ENCODE data around the gene ITGA4.
A peak's percentile ranks its signal among the peaks of the same experiment; 100 is the strongest.

ITGA4 gene

DNA sequence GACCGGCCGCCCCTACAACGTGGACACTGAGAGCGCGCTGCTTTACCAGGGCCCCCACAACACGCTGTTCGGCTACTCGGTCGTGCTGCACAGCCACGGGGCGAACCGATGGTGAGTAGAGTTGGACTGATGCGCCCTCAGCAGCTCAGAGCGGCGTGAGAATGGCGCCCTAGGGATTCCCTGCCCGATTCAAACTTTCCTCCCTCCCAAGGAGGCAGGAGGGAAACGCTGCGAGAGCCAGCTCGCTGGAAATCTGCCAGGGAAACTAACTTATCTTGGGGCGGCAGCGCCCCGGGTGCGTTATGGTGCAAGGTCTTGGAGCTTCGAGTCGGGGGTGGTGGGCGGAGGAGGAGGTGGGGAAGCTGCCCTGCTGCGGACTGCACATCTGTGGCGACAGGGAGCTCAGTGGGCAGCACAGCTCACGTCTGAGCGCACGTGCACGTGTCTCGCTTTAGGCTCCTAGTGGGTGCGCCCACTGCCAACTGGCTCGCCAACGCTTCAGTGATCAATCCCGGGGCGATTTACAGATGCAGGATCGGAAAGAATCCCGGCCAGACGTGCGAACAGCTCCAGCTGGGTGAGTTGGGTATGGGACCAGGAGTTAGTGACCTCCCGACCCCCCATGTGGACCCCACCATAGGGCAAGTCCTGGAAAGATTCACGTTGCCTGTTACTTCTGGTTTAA lies 697 bp downstream of the ITGA4 start:
- DNase-seq (ENCODE audit: extremely low read depth in 1 of 2, low read depth in 1 of 2): peak in 1 of 2 donors; percentile 21

DNA sequence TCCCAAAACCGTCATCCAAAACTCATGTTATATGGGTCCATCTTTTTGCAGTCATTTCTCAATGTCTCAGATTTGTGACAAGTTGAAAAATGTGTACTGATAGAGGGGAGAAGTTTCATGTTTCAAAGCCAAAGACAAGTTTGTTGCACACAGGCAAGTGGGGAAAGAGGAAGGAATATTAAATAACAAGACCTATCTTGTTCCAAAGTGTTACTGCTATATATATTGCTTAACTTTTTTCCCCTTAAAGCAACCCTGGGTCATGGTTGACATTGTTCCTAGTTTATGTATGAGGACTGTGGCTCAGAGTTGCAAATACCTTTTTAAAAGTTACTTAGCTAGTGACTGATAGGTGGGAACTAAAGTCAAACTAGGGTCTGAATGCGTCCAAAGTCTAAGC lies 1.7 kb downstream of the ITGA4 start:
- no peak for DNase-seq (ENCODE audit: extremely low read depth in 1 of 2, low read depth in 1 of 2)

DNA sequence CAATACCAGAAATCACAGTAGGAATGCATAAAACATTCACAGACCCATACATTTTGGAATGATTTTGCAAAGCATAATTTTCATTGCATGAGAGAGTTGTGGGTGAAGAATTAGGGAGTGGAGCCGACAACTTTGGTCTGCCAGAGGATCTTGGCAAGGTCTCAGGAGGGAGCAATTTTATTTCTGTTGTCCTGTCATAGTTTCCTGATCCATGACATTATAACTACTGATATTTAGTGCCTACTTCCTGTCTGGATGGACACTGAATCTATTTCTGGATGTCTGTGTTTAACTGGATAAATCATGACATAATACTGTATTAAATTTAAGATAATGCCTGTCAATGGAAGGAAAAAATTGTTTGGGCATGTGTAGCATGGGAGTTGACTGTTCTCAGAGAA lies 2.4 kb downstream of the ITGA4 start:
- DNase-seq (ENCODE audit: extremely low read depth in 1 of 2, low read depth in 1 of 2): no peak

DNA sequence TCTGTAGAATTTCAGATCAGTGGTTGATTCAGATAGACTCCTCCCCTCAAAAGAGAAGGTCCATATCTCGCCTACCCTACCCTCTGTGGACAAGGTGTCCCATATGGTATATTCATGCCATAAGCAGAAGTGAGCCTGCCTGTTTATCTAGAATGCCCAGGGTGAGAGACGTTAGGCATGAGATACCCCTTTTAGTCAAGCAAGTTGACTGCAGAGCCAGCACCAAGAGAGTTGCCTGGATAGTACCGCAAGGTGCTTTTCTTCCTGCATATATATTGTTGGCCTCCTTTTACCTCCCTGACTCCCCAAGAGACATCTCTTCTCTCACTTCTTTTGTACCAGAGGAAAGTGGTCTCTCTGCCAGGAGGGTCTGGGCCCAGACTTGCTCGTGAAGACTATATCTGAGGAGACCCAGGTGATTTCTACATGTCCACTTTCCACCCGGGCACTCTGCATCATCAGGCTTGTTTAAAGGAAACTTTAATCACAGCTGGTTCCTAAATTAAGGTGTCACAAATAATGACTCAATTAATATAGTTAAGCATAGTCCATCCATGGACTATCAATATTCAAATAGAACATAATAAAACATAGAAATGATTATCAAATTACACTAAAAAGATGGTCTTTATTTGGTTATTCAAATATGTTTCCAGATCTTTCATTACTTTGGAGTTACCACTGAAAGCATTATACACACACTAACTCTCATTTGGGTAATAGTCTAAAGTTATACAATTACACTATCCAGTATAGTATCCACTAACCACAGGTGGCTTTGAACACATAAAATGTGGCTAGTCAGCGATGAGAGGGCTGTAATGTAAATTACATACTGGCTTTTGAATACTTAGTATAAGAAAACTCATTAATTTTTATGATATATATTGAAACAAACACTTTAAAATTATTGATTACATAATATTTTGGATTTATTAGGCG lies 4.1 kb downstream of the ITGA4 start:
- no peak for DNase-seq (ENCODE audit: extremely low read depth in 1 of 2, low read depth in 1 of 2)

DNA sequence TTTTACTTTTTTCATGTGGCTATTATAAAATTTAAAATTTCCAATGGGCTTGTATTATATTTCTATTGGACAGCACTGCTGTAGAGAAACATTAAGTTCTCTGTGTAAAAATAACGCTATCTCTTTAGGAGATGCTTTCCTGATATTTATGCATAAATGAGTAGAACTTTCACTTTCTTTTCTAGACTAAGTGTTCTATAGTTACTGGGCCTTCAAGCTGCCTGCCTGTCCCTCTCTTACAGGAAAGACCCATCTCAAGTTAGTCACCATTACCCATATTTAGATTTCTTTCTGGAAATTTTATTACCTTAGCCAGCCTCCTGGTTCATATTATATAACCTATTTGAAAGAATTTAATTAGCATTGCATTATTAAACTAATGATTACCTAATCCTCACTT lies 4.8 kb downstream of the ITGA4 start:
- DNase-seq (ENCODE audit: extremely low read depth in 1 of 2, low read depth in 1 of 2): no peak

DNA sequence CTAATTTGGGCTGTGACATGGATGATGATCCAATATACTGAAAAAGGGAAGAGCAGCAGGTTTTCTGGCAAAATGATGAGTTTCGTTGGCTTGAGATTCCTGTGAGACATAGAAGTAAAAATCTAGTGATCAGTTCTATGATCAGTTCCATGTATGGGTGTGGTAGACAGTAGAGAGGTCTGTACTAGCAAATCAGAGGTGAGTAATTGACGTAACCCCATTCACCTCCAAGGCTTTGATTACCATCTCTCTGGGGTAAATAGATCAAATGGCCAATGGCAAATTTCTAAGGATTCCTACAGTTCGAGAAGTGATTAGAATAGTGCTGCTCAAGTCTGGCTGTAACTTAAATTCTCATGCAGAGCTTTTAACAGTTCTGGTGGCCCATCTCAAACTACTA lies 6.4 kb downstream of the ITGA4 start:
- no peak for DNase-seq (ENCODE audit: extremely low read depth in 1 of 2, low read depth in 1 of 2)

DNA sequence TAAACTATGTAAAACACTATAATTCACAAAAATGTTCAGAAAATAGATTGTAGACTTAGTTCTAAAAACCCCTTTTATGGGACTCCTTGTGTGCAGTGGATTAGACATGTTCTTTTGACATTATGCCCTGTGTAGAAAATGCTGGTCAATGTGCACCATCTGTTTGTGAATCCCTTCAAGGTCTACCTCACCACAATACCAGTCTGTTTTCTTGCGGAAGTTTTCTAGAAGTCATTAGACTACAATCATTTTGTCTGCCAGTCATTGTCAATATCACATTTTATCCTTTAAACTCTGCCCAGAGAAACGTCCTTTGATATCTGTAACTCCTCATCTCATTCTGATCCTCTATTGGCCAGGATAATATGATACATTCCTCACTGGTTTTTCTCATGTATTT lies 7.8 kb downstream of the ITGA4 start:
- DNase-seq (ENCODE audit: extremely low read depth in 1 of 2, low read depth in 1 of 2): no peak

DNA sequence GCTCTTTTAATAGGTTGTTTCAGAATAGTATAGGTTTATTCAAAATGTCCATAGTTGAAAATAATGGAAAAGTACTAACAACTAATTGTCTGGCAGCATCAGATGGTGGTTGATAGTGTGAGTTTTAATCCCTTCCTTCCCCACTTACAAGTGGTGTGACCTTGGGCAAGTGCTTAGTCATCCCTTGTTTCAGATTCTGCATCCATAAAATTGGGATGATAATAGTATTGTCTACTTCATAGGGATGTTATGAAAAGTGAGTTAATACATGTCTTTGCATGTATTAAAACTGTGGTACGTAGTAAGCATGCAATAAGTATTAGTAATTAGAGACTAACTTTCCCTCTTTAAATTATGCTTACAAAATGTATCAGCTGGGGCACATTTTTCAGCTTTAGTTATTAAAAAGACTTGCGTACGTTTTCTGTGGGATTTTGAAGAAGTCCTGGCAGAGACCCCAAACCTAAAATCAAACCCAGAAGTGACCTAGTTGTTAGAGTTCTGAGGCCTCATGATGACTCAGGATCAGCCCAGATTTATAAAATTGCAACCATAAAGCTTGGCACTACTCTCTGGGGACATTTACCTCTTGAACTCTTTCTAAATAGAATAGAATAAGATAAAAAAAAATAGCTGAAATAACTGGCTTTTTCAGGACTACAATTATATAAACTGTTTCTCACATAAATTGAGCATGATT lies 8.6 kb downstream of the ITGA4 start:
- DNase-seq (ENCODE audit: extremely low read depth in 1 of 2, low read depth in 1 of 2): no peak

DNA sequence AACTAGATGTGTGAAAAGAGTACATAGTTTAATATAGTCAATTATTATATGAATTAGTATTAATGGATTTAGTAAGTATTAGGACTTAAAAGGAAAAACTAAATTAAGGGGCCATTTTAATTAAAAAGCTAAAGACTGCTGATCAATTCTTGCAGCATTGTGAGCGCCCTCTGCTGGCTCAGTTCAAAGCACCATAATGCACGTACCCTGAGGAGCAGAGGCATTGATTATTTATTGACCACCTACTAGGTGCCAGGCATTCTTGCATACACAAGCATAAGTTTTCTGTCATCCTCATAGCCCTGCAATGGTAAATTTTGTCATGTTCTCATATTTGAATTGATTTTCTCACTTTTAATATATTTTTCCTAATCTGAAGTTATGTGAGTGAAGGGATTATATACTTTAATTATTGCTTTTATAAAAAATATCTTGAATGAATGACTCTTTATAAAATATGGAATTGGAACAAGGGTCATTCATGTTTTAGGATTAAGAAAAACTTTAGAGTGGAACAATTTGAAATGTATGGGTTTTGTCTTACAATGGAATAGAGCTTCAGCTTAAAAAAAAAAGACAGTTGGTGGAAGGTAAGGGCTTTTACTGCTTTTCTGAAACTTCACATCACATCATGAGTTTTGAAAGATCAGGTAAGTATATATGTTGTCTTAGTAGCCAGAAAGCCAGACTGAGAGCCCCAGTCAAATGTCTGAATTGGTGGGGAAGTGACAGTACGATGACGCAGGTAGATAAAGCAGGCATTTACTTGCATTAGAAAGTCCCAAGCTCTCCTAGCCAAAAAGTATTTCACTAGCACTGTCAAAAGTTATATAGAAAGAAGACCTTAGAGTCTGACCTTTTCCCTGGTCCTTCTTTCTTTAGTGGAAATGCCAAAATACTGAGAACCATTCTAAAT lies 9.7 kb downstream of the ITGA4 start:
- DNase-seq (ENCODE audit: extremely low read depth in 1 of 2, low read depth in 1 of 2): peak; percentile 52 to 65

DNA sequence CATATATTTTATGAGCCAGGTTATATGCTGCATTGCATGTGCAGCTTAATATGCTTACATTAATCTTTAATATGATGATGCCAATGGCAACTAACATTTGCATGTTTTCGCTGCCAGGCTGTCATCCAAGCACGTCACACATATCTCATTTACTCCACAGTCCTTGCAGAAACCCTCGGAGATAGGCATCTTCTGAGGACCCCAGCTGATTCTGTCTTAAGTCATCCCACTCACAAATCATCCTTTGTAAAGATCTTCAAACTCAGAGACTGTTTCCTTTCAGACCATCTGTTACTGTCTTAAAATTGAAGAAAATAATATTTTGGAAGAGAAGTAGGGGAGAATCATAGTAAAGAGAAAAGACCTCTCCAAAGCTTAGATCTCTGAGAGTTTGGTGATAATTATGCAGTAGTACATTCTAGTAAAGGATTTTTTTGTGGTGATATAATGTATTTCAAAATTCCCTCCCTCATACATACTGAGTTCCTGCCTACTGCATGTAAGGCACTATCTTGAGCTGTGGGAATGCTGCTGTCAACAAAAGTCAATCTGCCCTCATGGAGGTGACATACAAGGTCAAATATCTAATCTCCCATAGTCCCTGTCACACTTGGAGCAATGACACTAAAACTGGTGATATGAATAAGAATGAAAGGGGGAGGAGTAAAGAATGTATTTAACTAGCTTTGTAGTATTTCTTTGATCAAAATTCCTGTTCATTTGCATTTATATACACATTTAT lies 11.0 kb downstream of the ITGA4 start:
- DNase-seq (ENCODE audit: extremely low read depth in 1 of 2, low read depth in 1 of 2): no peak

DNA sequence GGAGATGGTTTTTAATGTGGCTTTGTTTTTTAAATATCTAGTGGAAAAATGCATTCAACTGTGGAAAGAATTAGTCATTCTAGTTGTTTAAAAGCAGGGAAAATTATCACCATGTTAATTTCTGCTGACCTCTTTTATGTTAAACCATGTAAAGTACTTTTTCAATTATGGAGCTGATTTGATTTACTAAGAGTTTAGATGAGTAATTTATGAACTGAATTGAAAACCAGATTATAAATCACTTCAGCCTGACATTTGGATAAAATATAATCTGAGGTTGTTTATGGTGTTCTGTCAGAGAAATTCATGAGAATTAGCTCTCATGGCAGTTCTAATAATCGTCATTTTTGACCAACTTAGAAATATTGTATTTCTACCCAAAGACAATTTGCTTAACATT lies 11.6 kb downstream of the ITGA4 start:
- no peak for DNase-seq (ENCODE audit: extremely low read depth in 1 of 2, low read depth in 1 of 2)

DNA sequence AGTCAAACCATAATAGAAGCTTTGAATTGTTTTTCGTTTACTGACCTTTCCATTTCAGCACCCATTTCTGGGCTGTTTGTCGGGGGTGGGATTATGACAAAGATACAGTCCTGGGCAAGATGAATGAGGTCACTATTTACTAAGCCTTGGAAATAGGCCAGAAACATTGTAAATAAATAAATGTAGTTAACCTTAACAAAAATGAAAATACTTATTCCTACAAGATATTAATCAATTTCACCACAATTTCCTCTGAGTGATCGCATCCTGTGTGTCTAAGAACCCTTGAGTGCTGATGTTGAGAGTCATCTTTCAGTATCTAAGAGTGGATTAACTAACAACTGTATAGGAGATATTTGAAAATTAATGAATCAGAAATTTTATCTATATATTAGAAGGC lies 14.0 kb downstream of the ITGA4 start:
- no peak for DNase-seq (ENCODE audit: extremely low read depth in 1 of 2, low read depth in 1 of 2)

DNA sequence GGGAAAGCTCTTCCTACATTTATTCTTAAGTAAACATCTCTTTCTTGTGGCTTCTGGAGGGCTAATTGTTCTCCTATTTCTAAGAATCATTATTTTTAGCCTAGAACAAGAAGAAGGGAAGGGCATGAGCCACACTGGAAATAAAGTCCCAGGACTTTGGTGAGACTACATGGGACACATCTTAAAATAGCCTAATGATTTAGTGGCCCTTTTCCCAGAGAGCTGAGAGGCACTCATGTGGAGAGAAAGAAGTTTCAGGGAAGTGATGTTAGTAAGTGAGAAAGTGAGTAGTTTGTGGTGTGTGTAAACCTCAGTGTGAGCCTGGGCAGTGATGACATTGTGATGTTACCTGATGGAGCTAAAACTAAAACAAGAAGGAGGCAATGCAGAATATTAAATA lies 14.6 kb downstream of the ITGA4 start:
- DNase-seq (ENCODE audit: extremely low read depth in 1 of 2, low read depth in 1 of 2): no peak

DNA sequence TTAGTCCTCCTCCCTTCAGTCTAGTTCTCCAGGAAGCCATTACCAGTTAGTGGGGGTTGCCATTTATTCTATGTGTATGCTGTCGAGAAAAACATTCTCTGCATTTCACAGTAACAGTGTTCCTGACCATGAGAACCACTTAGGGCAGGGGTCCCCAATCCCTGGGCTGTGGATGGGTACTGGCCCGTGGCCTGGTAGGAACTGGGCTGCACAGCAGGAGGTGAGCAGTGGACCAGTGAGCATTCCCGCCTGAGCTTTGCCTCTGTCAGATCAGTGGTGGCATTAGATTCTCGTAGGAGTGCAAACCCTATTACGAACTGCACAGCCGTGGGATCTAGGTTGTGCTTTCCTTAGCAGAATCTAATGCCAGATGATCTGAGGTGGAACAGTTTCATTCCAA lies 15.8 kb downstream of the ITGA4 start:
- no peak for DNase-seq (ENCODE audit: extremely low read depth in 1 of 2, low read depth in 1 of 2)

DNA sequence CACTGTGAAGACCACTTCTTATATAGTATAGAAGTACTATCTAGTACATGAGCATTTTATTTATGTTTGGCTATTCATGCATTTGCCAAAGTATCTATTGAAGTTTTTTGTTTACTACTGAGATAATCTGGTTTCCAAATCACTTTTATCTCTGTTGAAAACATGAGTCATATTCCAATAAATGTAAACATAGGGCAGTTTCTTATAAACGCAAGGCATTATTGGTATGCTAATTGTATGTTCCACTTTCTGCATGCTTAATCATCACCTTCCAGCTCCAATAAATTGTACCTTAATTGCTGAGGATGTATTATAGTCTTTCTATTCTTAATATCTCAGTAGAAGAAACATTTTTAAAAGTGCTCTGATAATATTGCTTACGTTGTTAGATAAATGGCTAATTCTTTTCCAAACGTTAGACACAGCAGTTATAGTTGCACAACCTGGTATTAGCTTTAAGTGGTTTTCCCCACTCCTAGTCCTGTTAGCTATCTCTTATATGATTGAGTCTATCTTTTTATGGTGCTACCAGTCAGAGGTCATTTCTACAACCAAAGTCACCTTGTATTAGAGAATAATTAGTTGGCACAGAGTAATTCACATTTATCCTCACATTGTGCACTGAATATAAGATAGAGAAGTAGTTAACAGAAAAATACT lies 17.2 kb downstream of the ITGA4 start:
- DNase-seq (ENCODE audit: extremely low read depth in 1 of 2, low read depth in 1 of 2): no peak

DNA sequence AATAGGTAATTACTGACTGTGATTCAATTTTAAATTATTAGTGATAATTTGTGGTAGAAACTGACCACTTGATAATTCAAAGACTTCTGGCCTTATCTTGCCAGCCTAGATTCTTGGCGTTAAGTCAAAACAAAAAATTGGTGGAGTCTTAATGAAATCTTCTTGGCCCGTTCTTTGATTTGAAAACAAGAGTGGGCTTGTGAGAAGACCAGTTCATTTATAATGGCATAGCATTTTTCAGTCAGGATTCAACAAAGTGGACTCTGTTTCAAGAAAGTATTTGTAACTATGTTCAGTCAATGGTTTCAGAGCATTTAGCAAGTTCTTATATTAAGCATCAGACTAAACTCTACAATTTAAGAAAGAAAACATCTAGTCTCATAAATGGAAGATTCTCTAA lies 26.0 kb downstream of the ITGA4 start:
- DNase-seq (ENCODE audit: extremely low read depth in 1 of 2, low read depth in 1 of 2): no peak

DNA sequence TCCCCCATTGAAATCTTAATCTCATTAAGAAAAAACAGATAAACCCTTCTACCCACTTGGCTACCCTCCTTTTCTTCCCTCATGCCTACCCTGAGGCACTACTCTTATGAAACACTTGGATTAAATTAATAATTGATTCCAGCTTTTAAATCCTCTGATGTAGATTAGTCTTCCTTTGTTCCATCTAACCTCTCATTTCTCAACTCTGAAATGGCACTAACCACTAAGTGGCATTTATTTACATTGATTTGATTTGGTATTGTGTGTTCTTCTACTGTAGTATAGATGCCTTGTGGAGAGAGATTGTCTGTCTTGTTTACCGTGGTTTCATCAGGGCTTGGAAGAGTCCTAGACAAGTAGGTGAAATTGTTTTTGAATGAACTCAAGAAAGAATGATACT lies 26.7 kb downstream of the ITGA4 start:
- no peak for DNase-seq (ENCODE audit: extremely low read depth in 1 of 2, low read depth in 1 of 2)

DNA sequence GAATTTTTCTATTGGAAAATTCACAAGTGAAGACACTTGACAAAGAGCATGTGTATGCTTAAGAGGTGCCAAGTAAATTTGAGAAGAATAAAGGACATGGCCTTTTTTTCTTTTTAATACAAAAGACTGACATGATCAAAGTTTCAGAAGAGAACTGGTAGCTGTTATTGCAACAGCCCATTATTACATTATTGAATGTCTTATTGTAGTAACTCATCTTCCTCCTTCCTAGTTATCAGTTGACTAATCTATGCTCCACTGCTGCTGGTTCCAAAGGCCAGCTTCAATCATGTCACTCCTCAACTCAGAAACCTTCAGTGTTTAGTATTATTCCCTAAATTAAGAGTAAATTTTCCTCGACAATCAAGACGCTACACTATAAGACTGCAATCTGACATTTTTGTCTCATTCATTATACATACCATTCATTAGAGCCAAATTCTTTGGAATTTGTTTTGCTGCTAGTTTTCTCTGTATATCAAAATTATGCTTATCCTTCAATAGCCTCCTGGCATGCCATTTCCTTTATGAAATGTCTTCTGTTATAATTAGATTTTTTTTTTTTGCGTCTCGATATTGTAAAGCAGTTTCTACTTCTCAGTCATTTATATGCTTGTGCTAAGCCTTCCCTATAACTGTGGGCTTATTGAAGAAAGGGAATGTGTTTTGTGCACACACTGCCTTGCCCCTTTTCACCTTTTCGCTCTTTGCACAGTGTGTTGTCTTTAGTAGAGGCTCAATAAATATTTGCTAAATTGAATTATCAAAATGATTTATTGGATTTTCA lies 27.9 kb downstream of the ITGA4 start:
- no peak for DNase-seq (ENCODE audit: extremely low read depth in 1 of 2, low read depth in 1 of 2)

DNA sequence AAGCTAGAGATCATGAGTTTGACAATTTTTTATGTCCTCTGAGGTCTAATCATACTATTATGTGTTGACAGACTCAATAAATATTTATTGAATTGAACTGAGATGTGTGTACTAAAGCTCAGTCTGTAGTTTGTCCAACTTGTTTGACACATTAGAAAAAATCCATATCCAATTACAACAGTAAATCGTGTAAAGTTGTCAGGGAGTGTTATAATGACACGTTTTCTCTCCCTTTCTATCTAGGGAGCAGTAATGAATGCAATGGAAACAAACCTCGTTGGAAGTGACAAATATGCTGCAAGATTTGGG lies 28.4 kb downstream of the ITGA4 start:
- no peak for DNase-seq (ENCODE audit: extremely low read depth in 1 of 2, low read depth in 1 of 2)

Data from activated CD8-positive, alpha-beta memory T cell treated with anti-CD3 and anti-CD28 coated beads for 1 hour (primary cell).